Activated naive CD4-positive, alpha-beta T cell treated with anti-CD3 and anti-CD28 coated beads, Interleukin-2, amount 50 U/mL, for 72 hours (primary cell): Measurements from ENCODE around the gene SLC1A2. TPM values are rescaled to one million over a fixed set of nuclear protein-coding genes. Genes with fewer than 3 reads are reported as not detected.
A peak's percentile ranks its signal among the peaks of the same experiment; 100 is the strongest.

ENCODE experiments used
- ATAC-seq, 2 donors: fragments of 150-1000 bp; cut with Tn5 transposase; 2 replicates each; pipeline ENCODE4 v1.10.0; 2021; ENCODE audit warnings: mild to moderate bottlenecking in 2 of 2, moderate library complexity in 2 of 2
- DNase-seq, 2 donors: peaks; one replicate each; pipeline ENCODE4 v3.0.0; 2021 to 2022; ENCODE audit warnings: low spot score in 2 of 2
- H3K27ac Mint-ChIP-seq, 2 donors: one replicate each; pipeline ENCODE4 v1.8.0; 2022; ENCODE audit warnings: mild to moderate bottlenecking in 2 of 2, mixed read lengths in 2 of 2
- H3K36me3 Mint-ChIP-seq, 2 donors: one replicate each; pipeline ENCODE4 v1.8.0; 2022; ENCODE audit warnings: mixed read lengths in 2 of 2
- H3K9me3 Mint-ChIP-seq, 2 donors: one replicate each; pipeline ENCODE4 v1.8.0; 2022; ENCODE audit warnings: mixed read lengths in 2 of 2
- total RNA-seq, 2 donors: library from RNA; stranded (reverse); gene quantifications; one replicate each; pipeline ENCODE4 v1.2.3, GENCODE V29; 2022

SLC1A2 gene
- total RNA-seq, 2 donors from 2014 or later, result 0.14 TPM; not detected in 1

DNA sequence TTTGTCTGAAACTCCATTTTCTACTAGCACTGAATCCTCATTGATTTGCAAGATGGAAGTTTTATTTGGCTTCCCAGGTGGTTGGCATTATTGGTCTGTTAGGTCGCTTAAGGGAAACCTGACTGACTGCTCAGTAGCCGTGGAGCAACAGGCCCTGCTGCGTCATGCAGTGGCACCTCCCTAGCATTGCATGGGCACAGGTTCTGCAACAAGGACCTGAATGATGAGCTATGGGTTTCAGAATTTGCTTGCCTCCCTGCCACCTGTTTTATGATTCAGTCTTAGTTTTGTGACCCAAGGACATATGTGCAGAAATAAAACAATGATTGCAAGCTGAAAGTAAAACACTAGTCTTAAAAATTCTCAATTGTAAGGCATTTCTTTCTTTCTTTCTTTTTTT, 128.5 kb downstream of the SLC1A2 start:
- H3K9me3 Mint-ChIP-seq, result peaks cover 0 to 5% of the 10 kb centered on the region in 2 donors
- no peaks in the 10 kb centered on the region for H3K36me3 Mint-ChIP-seq
- DNase-seq (no peak), ATAC-seq (peak in 1 of 2 donors; percentile 40)
- H3K27ac Mint-ChIP-seq, result no peak overlapping the region

DNA sequence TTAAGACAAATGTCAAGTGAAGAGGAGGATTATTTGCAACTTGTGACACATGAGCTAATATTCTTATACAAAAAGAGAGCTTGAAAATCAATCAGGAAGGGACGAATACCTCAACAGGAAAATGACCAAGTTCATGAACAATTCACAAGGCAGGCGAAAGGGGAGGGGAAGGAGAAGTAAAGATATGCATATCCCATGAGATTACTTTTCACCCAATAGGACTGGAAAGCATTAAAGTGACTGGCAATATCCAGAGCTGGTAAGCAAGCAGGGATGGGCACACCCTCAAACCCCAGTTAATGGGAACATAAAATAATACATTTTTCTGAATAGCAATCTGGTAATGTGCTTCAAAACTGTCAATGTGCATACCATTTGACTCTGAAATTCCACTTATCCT, 129.5 kb downstream of the SLC1A2 start:
- Mint-ChIP-seq H3K36me3 (no peaks in the 10 kb centered on the region), H3K27ac (no peak overlapping the region), H3K9me3 (peaks cover 0 to 5% of the 10 kb centered on the region in 2 donors)
- ATAC-seq, result no peak
- DNase-seq, result no peak

DNA sequence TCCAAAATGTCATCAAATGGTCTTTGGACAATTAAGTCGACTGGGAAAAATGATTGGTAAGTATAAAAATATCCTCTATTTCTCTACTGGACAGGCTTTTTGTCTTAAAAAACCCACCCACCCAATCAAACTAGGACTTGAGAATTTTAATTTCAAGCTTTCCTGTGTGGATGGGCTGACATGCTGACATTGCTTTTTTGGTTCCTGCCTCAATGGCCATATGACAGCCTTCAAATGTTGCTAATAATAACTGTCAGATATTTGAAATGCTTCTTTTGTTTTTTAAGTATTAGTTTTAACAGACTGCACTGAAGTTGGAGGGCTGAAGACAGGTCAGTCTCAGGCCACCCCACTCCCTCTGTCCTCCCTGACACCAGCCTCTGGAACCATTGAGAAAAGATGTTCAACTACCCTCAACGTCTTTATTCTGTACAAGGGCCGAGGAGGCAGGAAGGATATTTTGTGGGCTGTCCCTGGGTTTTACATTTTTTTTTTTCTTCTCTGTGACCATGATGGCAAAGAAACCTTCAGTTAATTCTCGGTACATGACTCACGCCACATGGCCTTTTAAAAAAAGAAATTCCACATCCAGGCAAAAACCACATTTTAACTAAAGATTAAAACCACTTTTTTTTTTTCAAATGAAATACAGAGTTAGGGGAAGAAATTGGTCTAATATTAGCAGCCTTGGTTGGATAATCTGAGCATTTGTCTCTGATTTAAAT, 130.4 kb downstream of the SLC1A2 start:
- DNase-seq, result no peak
- ATAC-seq, result peak; percentile 51 to 60
- Mint-ChIP-seq H3K36me3 (no peaks in the 10 kb centered on the region), H3K27ac (peak overlapping the region in 1 of 2 donors; percentile 41), H3K9me3 (peaks cover 0 to 5% of the 10 kb centered on the region in 2 donors)

DNA sequence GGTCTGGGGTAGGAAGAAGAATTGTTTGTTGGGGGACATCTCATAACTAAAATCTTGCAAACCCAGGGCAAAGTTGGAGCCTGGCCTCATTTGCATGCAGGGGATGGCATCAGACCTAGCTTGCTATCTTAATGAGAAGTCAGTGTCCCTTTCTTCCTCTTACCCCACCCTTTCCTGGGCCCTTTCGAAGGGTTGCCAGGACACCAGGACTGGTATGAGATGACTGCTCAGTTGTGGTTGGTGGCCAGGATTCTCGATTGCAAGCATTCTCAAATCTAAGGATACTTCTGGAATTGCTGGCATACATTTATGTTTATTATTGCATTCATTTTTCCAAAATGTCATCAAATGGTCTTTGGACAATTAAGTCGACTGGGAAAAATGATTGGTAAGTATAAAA, 131.0 kb downstream of the SLC1A2 start:
- no peak for DNase-seq
- peaks cover 0 to 5% of the 10 kb centered on the region in 2 donors for H3K9me3 Mint-ChIP-seq
- no peaks in the 10 kb centered on the region for H3K36me3 Mint-ChIP-seq
- no peak overlapping the region for H3K27ac Mint-ChIP-seq
- ATAC-seq, result no peak

DNA sequence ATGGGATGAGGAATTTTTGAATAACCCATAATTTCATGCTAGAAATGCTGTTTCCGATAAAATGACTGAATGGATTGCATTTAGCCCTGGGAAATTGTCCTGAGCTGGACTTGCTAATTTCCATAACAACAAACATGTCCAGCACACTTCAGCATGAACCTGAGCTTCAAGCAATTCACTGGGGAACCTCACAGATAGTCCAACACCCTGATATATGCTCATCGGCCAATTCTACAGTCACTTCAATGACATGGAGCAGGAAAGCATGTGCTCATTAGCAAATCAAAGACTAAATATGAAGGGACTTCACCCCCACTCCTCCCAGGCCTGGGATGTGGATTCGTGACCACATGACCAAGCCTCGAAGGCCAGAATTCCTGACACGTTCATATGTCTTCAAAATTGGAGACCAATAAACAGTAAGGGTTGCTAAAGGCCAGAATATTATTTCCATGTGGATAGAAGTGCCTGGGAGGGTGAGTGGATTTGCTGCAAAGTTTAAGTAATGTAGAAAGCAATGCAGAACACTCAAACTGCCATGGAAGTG, 131.9 kb downstream of the SLC1A2 start:
- DNase-seq (no peak), ATAC-seq (no peak)
- peaks cover 0 to 5% of the 10 kb centered on the region in 2 donors for H3K9me3 Mint-ChIP-seq
- H3K36me3 Mint-ChIP-seq, result no peaks in the 10 kb centered on the region
- no peak overlapping the region for H3K27ac Mint-ChIP-seq

DNA sequence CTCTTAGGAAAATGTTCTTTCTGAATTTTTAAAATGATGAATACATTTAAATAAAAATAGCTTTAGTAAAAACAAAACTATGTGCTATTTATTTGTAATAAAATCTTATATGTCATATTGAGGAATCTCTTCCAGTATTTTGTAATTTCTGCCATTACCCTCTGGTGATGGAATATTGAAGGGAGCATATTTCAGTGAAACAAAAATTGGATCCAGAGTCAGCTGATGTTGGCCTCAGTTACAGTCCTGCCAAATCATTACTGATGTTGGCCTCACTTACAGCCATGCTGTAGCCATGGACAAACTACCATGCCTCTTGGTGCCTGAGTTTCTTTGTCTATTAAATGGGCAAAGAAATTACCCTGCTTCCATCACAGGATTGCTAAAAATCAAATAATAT, 133.2 kb downstream of the SLC1A2 start:
- no peak for ATAC-seq
- no peak for DNase-seq
- Mint-ChIP-seq H3K27ac (no peak overlapping the region), H3K9me3 (peaks cover 0 to 5% of the 10 kb centered on the region in 2 donors), H3K36me3 (no peaks in the 10 kb centered on the region)

DNA sequence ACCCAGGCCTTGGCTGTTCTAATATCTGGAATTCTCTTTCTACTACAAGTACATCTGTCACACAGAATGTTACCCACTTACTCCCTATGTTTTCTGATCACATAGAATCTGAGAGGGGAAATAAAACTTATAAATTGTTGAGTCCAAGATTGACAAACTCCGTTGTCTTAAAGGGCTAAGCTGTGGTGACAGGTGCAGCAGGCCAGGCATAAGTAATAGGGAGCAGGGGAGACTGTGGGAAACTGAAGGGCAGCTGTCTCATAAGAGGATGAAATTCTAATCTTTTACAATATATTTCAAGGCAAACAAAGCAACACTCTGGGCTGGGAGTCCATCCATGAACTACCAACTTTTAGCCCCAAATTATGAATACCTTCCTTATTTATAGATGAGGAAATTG, 133.9 kb downstream of the SLC1A2 start:
- H3K27ac Mint-ChIP-seq, result no peak overlapping the region
- H3K9me3 Mint-ChIP-seq, result peaks cover 0 to 5% of the 10 kb centered on the region in 2 donors
- DNase-seq (no peak), ATAC-seq (no peak)
- no peaks in the 10 kb centered on the region for H3K36me3 Mint-ChIP-seq

DNA sequence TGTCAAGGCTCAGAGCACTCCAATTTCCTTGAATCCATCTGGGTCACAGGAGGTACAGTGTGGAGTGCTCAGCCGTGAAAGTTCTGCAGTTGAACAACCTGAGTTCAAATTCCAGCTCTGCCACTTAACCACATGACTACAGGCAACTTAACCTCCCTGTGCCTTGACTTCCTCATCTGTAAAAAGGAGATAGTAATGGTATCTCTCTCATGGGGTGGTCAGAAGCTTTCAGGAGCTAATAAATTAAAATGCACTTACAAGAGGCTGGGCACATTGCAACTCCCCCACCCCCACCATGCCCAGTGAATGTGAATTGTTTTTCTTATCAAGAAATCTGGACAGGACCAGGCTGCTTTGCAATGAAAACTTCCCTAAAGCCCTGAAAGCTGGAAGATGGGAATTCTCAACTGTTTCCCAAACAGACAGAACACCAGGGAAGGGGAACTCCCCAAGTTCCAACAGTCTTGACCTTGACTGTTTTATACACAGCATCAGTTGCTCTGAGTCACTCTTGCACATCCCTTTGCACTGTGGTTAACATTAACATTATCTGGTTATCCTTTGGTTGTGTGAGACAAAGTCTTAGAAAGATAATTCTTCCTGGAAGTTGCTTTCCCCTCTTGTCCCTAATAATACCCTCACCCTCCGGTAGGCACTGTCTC, 137.0 kb downstream of the SLC1A2 start:
- ATAC-seq, result peak; percentile 68 to 96
- H3K9me3 Mint-ChIP-seq, result peaks cover 0 to 9% of the 10 kb centered on the region in 2 donors
- H3K27ac Mint-ChIP-seq, result no peak overlapping the region
- H3K36me3 Mint-ChIP-seq, result peaks cover 0 to 5% of the 10 kb centered on the region in 2 donors
- no peak for DNase-seq

DNA sequence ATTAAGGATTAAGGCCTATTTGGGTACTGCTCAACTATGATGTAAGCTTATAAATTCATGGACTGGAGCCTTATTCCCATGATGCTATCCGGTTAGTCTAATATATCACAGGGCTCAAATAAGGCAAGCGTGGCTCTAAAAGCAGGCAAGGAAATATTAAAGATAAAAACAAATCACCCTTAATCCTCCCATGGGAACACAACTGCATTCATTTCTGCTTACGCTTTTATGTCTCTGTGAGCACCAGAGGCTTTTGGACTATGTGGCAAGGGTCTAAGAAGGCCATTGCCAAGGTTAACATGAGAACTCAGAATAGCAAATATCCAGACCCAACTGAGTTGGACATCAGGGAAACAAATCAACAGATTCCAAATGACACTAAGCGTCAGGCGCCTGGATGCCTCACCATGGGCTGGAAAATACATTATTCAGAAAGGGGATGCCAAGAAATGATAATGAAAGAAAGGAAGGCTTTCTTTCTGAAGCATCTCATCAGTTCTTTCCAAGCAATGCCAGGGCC, 138.1 kb downstream of the SLC1A2 start:
- H3K9me3 Mint-ChIP-seq, result peaks cover 0 to 4% of the 10 kb centered on the region in 2 donors
- DNase-seq (no peak), ATAC-seq (no peak)
- H3K27ac Mint-ChIP-seq, result no peak overlapping the region
- H3K36me3 Mint-ChIP-seq, result peaks cover 0 to 5% of the 10 kb centered on the region in 2 donors

DNA sequence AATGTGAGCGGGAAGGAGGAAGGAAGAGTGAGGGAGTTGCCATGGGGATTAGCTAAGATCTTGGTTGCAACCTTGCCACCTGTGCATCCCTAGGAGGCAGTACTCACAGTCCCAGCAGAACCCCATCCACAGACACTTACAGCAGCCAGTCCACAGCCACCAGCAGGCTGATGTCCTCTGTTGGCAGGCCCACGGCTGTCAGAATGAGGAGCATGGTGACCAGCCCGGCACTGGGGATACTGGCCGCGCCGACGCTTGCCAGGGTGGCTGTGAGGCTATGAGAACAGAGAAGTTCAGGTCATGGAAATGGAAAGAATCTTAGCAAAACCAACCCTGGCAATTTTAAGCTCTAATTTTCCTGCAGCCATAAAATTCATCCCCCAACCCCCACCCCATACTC, 138.6 kb downstream of the SLC1A2 start:
- peaks cover 5% of the 10 kb centered on the region in 2 donors for H3K36me3 Mint-ChIP-seq
- ATAC-seq, result no peak
- H3K9me3 Mint-ChIP-seq, result peaks cover 0 to 4% of the 10 kb centered on the region in 2 donors

DNA sequence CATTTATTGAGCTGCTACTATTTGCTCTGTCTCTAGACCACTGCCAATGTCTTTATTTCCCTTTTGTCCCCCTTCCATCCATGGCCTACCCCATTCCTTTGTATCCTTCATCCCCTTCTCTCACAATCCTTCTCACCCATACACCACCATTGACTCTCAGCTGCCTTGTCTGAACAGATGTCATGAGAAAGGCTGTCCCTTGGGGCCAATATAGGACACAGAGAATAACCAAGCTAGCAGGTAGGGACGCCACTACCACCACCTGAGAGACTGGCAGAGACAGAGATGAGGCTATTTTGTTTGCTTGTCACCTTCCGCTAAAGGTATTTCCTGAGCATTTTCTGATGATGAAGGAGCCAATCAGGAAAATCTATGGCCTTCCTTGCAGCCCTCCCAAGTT, 141.5 kb downstream of the SLC1A2 start:
- Mint-ChIP-seq H3K27ac (no peak overlapping the region), H3K36me3 (peaks cover 5 to 15% of the 10 kb centered on the region in 2 donors), H3K9me3 (peaks cover 0 to 4% of the 10 kb centered on the region in 2 donors)
- ATAC-seq (no peak), DNase-seq (no peak)

More for the DNA sequence above, 138.6 kb downstream of the SLC1A2 start:
- no peak overlapping the region for H3K27ac Mint-ChIP-seq
- no peak for DNase-seq

DNA sequence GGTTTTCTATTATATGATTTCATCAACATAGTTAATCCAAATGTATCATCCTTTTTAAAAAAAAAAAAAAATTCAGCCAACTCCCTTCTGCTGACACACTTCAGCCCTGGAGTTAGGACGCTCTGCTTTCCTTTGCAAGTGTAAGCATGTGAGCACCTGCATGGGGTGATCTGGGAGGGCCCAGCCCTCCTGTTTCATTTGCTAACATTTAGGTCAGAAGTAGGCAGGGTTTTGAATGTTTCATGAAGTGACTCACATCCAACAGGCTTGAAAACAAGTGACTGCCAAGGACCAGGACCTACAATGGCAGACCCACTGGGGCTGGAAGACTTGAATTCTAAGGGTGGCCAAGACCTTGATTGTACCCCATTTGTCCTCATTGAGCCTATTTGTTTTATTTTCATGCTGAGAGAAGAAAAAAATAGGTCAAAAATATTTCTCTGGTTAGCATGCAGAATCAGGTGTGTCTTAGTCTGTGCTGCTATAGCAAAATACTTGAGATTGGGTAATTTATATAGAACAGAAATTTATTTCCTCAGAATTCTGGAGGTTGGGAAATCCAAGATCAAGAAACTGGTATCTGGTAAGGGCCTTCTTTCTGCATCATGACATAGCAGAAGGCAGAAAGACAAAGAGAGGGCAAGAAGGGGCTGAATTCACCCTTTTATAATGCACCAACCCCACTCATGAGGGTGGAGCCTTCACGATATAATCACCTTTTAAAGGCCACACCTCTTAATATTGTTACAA, 142.8 kb downstream of the SLC1A2 start:
- H3K27ac Mint-ChIP-seq, result peak overlapping the region in 1 of 2 donors; percentile 63
- DNase-seq, result peak in 1 of 2 donors; percentile 12

DNA sequence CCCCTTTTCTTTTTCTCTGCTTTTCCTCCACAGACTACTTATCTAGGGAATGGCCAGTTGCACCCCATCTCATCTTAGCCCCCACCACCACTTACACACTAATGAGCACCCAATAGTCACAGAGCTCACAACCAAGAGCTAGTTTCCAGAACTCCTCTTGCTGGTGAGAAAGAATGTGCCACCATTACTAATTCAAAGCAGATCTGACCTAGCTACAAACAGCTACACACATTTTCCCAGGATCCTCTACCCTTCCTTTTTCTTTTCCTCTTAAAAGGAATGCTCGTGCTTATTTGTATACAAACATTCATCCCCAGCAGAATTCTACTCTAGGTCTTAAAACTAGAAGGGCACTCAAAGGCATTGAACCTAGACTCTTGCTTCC, 143.6 kb downstream of the SLC1A2 start:
- no peak overlapping the region for H3K27ac Mint-ChIP-seq
- peaks cover 5 to 10% of the 10 kb centered on the region in 2 donors for H3K9me3 Mint-ChIP-seq

More for the DNA sequence above, 142.8 kb downstream of the SLC1A2 start:
- H3K9me3 Mint-ChIP-seq, result peaks cover 0 to 4% of the 10 kb centered on the region in 2 donors
- peaks cover 5 to 15% of the 10 kb centered on the region in 2 donors for H3K36me3 Mint-ChIP-seq
- ATAC-seq, result peak; percentile 9 to 46

DNA sequence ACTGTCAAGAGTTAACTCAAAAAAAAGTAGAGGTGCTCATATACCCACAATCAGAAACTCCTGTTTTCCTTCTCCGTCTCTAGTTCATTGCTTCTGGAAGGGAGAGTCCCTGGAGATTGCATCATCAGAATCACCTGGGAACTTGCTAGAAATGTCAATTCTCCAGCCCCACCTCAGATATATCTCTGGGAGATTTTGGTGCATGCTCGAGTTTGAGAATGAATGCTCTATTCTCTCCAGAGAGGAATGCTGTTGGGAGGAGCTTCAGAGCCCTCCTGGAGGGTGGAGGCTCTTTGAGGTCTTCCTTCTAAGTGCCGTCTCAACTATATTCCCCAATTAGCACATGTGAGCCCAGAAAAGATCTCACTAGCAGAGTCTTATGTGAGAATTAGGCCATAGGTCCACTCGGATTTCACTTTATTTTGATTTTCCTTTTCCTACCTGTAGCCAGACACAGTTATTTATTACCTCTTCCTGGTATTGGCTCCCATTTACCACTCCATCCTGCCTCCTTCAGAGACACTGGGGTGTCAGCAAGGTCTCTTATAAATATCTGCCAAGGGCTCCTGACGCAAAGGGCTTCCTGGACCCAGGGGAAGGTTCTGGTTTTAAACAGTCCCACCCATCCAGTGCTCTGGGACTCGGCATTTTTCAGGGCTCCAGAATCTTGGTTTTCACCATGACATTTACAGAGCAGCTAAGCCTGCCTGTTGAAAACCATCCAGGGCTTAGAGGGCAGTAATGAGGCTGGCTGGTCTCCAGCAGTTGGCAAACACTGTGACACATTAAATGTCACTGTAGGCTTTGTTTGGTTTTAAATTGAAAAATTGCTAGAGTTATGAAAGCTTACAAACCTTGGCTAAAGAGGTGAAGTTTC, 144.2 kb downstream of the SLC1A2 start:
- no peak for ATAC-seq
- peaks cover 15% of the 10 kb centered on the region in 2 donors for H3K36me3 Mint-ChIP-seq
- no peak for DNase-seq
- no peak overlapping the region for H3K27ac Mint-ChIP-seq
- H3K9me3 Mint-ChIP-seq, result peaks cover 10 to 15% of the 10 kb centered on the region in 2 donors

More for the DNA sequence above, 143.6 kb downstream of the SLC1A2 start:
- H3K36me3 Mint-ChIP-seq, result peaks cover 11 to 15% of the 10 kb centered on the region in 2 donors
- ATAC-seq (no peak), DNase-seq (no peak)

DNA sequence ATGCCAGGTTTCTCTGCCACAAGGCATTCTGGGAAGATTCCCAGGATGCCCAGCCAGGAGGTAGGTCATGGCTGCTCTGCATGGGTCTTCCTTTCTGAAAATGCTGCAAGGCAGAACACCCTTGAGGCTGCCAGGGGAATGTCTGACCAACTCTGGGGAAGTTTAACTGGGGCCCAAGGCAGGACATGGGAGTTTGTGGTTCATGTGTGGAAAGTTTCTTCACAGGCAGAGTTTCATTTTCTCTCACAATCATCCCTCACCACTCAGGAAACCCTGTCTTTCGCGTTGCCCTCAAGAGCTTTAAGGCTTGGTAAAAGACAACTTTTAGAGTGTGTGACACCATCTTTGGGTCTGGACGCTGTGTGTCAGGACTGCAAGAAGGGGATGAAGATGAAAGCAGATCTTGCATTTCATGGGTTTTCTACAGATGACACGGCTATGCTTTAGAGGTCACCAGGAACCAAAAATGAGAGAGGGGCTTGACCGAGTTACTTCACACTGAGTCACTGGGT, 146.9 kb downstream of the SLC1A2 start:
- Mint-ChIP-seq H3K36me3 (peaks cover 11 to 15% of the 10 kb centered on the region in 2 donors), H3K9me3 (peaks cover 10 to 11% of the 10 kb centered on the region in 2 donors), H3K27ac (peak overlapping the region in 1 of 2 donors; percentile 56)
- DNase-seq, result peak; percentile 56 to 82
- peak; percentile 91 to 92 for ATAC-seq
